ENCODE results near the gene CLCF1.

Gene CLCF1

GRCh38 chr11:67349036-67349435 lies 24.4 kb downstream of the CLCF1 start:
- H3K4me1 ChIP-seq (ENCODE audit: low read depth, poor library complexity, severe bottlenecking): peaks cover 20% of the 10 kb centered on the region
- H3K9ac ChIP-seq: no peak overlapping the region
- H3K4me3 ChIP-seq (IDR thresholded peaks at IDR 0.05; ENCODE audit: insufficient read depth, low read depth, low read length): no peak overlapping the region
- no peak overlapping the region for H2AFZ ChIP-seq (ENCODE audit: low read depth)
- TF ChIP-seq, protein P1, sequence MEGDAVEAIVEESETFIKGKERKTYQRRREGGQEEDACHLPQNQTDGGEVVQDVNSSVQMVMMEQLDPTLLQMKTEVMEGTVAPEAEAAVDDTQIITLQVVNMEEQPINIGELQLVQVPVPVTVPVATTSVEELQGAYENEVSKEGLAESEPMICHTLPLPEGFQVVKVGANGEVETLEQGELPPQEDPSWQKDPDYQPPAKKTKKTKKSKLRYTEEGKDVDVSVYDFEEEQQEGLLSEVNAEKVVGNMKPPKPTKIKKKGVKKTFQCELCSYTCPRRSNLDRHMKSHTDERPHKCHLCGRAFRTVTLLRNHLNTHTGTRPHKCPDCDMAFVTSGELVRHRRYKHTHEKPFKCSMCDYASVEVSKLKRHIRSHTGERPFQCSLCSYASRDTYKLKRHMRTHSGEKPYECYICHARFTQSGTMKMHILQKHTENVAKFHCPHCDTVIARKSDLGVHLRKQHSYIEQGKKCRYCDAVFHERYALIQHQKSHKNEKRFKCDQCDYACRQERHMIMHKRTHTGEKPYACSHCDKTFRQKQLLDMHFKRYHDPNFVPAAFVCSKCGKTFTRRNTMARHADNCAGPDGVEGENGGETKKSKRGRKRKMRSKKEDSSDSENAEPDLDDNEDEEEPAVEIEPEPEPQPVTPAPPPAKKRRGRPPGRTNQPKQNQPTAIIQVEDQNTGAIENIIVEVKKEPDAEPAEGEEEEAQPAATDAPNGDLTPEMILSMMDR (conservative IDR thresholded peaks at IDR 0.05; ENCODE audit: low read depth, low read length): no peak
- H3K27ac ChIP-seq: no peak overlapping the region
- H3K36me3 ChIP-seq (ENCODE audit: insufficient read depth): no peaks in the 10 kb centered on the region
- no peaks in the 10 kb centered on the region for H3K79me2 ChIP-seq (ENCODE audit: insufficient read depth, low read depth)
- H4K20me1 ChIP-seq (ENCODE audit: insufficient read depth): no peaks in the 10 kb centered on the region
- H3K27me3 ChIP-seq (ENCODE audit: insufficient read depth, low read depth): no peaks in the 10 kb centered on the region
- H3K4me2 ChIP-seq: no peak overlapping the region

- H3K4me1 ChIP-seq (ENCODE audit: low read depth, poor library complexity, severe bottlenecking): peaks cover 16% of the 10 kb centered on the region
- no peaks in the 10 kb centered on the region for H4K20me1 ChIP-seq (ENCODE audit: insufficient read depth)
- H2AFZ ChIP-seq (ENCODE audit: low read depth): no peak overlapping the region
- TF ChIP-seq, protein P1 (conservative IDR thresholded peaks at IDR 0.05; ENCODE audit: low read depth, low read length): no peak
- H3K36me3 ChIP-seq (ENCODE audit: insufficient read depth): no peaks in the 10 kb centered on the region
- no peak overlapping the region for H3K9ac ChIP-seq
- no peak overlapping the region for H3K4me3 ChIP-seq (IDR thresholded peaks at IDR 0.05; ENCODE audit: insufficient read depth, low read depth, low read length)
- no peaks in the 10 kb centered on the region for H3K27me3 ChIP-seq (ENCODE audit: insufficient read depth, low read depth)
- no peak overlapping the region for H3K4me2 ChIP-seq
- no peaks in the 10 kb centered on the region for H3K79me2 ChIP-seq (ENCODE audit: insufficient read depth, low read depth)
- H3K27ac ChIP-seq: no peak overlapping the region
Observed at GRCh38 chr11:67347964-67348749, 25.2 kb downstream of the CLCF1 start.

DNA sequence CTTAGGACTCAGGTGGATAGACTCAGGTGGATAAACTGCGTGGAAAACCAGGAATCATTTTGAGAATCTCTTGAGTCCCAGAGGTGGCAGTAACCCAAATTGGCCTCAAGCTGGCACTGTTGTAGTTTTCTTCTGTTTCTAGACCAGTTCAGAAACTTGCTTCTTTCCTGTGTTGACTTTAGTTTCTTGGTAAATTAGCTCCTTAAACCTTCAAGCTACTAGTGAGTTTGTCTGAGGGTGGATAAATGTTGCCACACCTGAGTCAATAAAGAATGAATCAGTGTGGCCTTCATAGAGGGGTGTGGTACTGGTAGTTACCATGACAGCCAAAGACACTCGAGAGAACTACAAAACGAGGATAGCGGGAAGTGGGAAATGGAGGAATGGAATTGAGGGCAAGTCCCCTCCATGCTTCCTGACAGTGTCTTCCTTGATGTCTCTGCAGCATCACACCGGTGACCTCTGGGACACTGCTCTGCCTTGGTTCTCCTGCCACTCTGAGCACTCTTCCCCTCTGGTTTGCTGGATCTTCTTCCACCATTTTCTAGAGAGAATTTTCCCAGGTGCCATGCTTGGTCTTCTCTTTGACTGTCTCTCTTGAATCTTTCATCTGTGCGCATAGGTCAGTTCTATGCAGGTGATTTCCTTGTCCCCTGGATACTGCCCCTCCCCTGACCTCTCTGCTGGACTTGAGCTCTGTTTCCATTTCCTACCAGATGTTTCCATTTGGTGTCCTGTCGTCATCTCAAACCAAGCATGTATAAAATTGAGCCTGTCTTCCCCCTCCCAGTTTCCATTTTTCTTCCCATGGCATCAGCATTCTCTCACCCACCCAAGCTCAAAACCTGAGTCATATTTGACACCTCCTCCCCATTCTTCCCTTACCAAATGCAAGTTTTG lies 27.2 kb downstream of the CLCF1 start:
- Histone ChIP-seq H3K9ac (no peak overlapping the region), H3K27me3 (ENCODE audit: insufficient read depth, low read depth) (no peaks in the 10 kb centered on the region), H3K27ac (no peak overlapping the region), H3K4me3 (IDR thresholded peaks at IDR 0.05; ENCODE audit: insufficient read depth, low read depth, low read length) (no peak overlapping the region), H3K4me1 (ENCODE audit: low read depth, poor library complexity, severe bottlenecking) (peaks cover 3% of the 10 kb centered on the region), H3K79me2 (ENCODE audit: insufficient read depth, low read depth) (no peaks in the 10 kb centered on the region), H3K4me2 (no peak overlapping the region), H4K20me1 (ENCODE audit: insufficient read depth) (no peaks in the 10 kb centered on the region), H3K36me3 (ENCODE audit: insufficient read depth) (no peaks in the 10 kb centered on the region), H2AFZ (ENCODE audit: low read depth) (no peak overlapping the region)
- TF ChIP-seq, protein P1 (conservative IDR thresholded peaks at IDR 0.05; ENCODE audit: low read depth, low read length): peak; percentile 75

GRCh38 chr11:67345247-67345919 lies 28.0 kb downstream of the CLCF1 start:
- Histone ChIP-seq H3K4me1 (ENCODE audit: low read depth, poor library complexity, severe bottlenecking) (no peaks in the 10 kb centered on the region), H3K27ac (no peak overlapping the region), H3K9ac (no peak overlapping the region), H2AFZ (ENCODE audit: low read depth) (no peak overlapping the region), H3K79me2 (ENCODE audit: insufficient read depth, low read depth) (no peaks in the 10 kb centered on the region), H3K27me3 (ENCODE audit: insufficient read depth, low read depth) (no peaks in the 10 kb centered on the region), H3K4me3 (IDR thresholded peaks at IDR 0.05; ENCODE audit: insufficient read depth, low read depth, low read length) (no peak overlapping the region), H3K4me2 (no peak overlapping the region), H4K20me1 (ENCODE audit: insufficient read depth) (no peaks in the 10 kb centered on the region), H3K36me3 (ENCODE audit: insufficient read depth) (no peaks in the 10 kb centered on the region)
- TF ChIP-seq, protein P1 (conservative IDR thresholded peaks at IDR 0.05; ENCODE audit: low read depth, low read length): no peak
